GDM1 (cell line): ENCODE measurements around the gene CHRM5.
"Not testable (repeated sequence)": the region's sequence is repeated elsewhere in the genome, so short reads cannot be mapped to it uniquely, and the experiment has no call there.

Source experiments
- DNase-seq: peaks from one replicate; lab custom pipeline; 2025; lab: John Stamatoyannopoulos, UW

The CHRM5 gene

GRCh38 chr15:34043391-34043790, 75.1 kb downstream of the CHRM5 start:
- no peak for DNase-seq

GRCh38 chr15:34043813-34044212, 75.5 kb downstream of the CHRM5 start:
- no peak for DNase-seq

GRCh38 chr15:34046471-34047145, 78.3 kb downstream of the CHRM5 start:
- no peak for DNase-seq

- no peak for DNase-seq
These were observed 79.8 kb downstream of the CHRM5 start for GRCh38 chr15:34047893-34048775.

GRCh38 chr15:34049112-34049511, 80.8 kb downstream of the CHRM5 start:
- DNase-seq = no peak

- DNase-seq = not testable (repeated sequence)
These were observed 82.1 kb downstream of the CHRM5 start for GRCh38 chr15:34050385-34050784.

- no peak for DNase-seq
These were observed 85.9 kb downstream of the CHRM5 start for GRCh38 chr15:34054081-34054707.

GRCh38 chr15:34055868-34056595, 87.7 kb downstream of the CHRM5 start:
- no peak for DNase-seq

- no peak for DNase-seq
These were observed 88.6 kb downstream of the CHRM5 start for GRCh38 chr15:34056911-34057310.

GRCh38 chr15:34059476-34059875, 91.2 kb downstream of the CHRM5 start:
- no peak for DNase-seq

- DNase-seq = no peak
These were observed 91.6 kb downstream of the CHRM5 start for GRCh38 chr15:34059946-34060345.

- DNase-seq = no peak
These were observed 96.1 kb downstream of the CHRM5 start for GRCh38 chr15:34064438-34064837.

GRCh38 chr15:34065261-34065660, 97.0 kb downstream of the CHRM5 start:
- DNase-seq = no peak

- DNase-seq = no peak
These were observed 97.6 kb downstream of the CHRM5 start for GRCh38 chr15:34065941-34066340.

GRCh38 chr15:34070003-34070402, 101.7 kb downstream of the CHRM5 start:
- no peak for DNase-seq

- no peak for DNase-seq
These were observed 108.5 kb downstream of the CHRM5 start for GRCh38 chr15:34076785-34077184.

- no peak for DNase-seq
These were observed 110.6 kb downstream of the CHRM5 start for GRCh38 chr15:34078900-34079299.

GRCh38 chr15:34079904-34080303, 111.6 kb downstream of the CHRM5 start:
- DNase-seq = no peak

- no peak for DNase-seq
These were observed 115.8 kb downstream of the CHRM5 start for GRCh38 chr15:34084086-34084485.

- no peak for DNase-seq
These were observed 117.4 kb downstream of the CHRM5 start for GRCh38 chr15:34085746-34086145.

- no peak for DNase-seq
These were observed 131.6 kb downstream of the CHRM5 start for GRCh38 chr15:34099914-34100313.
